Measurements from ENCODE around the gene C15orf61.
A peak's percentile ranks its signal among the peaks of the same experiment; 100 is the strongest.

The C15orf61 gene

DNA sequence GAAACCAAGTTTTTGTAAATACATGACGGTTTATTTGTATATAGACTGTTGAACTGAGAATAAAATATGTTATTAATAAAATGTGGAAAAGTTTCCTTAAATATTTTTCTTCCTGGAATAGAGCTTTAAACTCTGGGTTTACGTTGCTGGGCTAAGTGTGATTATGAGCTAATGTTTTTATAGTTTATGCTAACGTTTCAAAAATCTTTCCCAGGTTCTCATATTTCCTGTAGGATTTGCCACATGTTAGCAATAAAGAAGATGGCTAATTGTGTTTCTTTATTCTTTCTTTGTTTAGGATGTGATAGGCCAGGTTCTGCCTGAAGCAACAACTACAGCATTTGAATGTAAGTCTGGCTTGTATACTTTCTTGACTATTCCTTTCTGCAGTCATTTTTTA is 28.8 kb downstream of the C15orf61 start:
- DNase-seq (ENCODE audit: low read depth in 2 of 2) = peak in 1 of 2 experiments; percentile 14

DNA sequence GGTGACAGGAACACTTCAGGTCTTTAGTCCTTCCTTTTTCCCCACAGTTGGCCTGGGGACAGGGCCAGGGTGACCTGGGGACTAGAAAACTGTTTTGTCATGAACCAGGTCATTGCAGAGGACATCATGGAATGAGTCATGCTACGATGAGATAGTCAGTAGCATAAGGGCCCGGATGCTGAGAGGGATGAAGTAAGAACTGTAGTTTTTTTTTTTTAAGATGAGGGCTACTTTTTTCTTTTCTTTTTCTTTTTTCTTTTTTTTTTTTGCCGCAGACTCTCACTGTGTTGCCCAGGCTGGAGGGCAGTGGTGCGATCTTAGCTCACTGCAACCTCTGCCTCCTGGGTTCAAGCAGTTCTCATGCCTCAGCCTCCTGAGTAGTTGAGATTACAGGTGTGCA is 29.6 kb downstream of the C15orf61 start:
- DNase-seq (ENCODE audit: low read depth in 2 of 2) = no peak

DNA sequence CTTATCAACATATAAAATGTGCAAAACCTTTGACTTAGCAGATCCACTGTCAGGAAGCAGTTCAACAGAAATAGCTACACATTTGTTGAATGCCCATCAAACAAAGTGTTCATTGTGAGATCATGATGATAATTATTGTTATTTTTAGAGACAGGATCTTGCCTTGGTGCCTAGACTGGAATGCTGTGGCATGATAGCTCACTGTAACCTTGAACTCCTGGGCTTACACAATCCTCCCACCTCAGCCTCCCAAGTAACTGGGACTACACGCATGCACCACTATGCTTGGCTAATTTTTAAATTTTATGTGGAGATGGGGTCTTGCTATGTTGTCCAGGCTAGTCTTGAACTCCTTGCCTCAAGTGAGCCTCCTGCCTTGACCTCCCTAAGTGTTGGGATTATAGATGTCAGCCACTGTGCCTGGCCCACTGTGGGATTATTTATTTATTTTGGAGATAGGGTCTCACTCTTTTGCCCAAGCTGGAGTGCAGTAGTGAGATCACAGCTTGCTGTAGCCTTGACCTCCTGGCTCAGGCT is 30.3 kb downstream of the C15orf61 start:
- DNase-seq (ENCODE audit: low read depth in 2 of 2) = no peak

DNA sequence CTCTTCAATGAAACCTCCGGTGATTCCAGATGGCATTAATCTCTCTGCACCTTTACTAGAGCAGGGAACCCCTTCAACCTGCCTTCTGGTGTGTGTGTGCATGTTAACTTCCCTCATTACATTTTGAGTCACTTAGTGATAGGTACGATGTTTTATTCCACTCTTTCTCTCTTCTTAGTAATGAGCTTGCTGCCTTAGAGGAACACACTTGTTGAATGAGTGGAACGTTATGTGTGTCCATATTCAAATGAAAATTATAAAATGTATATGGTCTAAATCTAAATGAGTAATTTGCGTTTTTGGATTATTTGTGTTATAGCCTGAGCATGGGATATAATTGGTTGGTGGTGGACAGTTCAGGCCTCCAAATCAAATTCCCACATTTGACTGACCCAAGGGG is 33.6 kb downstream of the C15orf61 start:
- DNase-seq (ENCODE audit: low read depth in 2 of 2) = no peak

DNA sequence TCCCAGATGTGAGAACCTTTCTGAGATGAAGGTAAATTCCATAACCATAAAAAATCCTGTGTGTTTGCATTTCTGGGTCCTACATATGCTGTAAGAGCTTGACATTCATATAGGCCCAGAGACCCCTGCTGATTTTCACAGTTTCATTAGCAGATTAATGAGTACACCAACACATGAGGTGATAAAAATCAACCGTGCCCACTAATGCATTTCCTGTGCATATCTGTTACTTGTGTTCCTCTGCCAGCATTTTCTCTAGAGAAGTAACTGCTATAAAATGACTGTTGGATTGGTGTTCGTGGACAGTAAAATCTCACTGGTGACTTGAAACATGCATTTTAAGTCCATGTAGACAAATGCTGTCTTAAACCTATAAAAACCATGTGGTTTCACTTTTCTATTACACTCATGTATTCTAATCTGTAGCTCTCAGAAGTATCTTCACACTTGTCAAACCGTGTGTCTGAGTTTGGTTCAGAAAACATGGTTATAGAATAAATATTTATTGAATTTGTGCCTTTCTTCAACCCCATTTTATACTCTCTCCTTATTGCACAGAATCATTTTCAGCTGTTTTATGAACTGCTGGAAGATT is 36.1 kb downstream of the C15orf61 start:
- no peak for DNase-seq (ENCODE audit: low read depth in 2 of 2)

DNA sequence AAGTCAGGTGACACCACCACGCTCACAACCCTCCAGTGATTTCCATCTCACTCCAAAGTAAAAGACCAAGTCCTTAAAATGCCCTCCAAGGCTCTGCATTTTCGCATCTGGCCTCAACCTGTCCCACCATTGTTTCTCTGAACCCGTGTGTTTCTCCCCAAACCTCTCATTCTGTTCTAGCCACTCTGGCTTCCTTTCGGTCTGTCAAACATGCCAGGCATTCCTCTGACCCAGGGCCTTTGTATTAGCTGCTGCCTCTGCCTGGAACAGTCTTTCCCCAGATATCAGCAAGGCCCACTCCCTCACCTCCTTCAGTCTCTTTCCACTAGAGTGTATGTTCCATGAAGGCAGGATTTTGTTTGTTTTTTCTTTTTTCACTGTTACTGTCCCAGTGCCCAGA is 37.6 kb downstream of the C15orf61 start:
- no peak for DNase-seq (ENCODE audit: low read depth in 2 of 2)

DNA sequence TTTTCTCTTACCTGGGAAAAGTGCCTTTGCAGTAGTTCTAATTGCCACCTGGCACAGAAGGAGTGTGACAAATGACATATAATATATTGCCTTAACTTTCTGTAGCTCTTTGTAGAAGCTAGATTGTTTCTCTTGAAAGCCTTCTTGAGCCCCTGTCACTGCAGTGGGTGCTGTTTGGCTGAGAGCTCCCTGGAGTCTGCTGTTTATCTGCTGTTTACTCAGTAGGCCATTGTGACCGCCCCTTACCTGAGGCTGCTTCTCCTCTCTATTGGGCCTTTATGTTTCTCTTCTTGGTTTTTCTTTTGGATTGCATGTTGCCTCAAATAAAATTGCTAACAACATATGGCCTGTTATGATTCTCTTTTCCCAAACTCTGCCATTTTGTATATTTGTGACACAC is 38.2 kb downstream of the C15orf61 start:
- no peak for DNase-seq (ENCODE audit: low read depth in 2 of 2)

DNA sequence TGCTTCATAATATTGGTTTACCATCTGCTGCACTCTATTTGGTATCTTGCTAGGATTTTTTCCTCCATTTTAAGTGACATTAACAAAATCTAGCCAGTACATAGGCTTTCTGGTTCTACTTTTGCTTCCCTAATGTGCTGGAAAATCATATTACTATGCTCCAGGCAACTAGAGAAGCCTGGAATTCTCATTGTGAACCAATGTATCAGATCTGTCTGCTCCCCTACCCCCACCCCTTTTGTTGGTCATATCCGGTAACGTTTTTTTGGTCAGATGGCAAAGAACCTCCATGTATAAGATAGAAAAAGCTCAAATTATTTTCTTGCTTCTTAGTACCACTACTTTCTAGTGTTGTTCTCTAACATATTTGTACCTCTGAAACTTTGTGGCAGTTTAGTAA is 38.6 kb downstream of the C15orf61 start:
- no peak for DNase-seq (ENCODE audit: low read depth in 2 of 2)

DNA sequence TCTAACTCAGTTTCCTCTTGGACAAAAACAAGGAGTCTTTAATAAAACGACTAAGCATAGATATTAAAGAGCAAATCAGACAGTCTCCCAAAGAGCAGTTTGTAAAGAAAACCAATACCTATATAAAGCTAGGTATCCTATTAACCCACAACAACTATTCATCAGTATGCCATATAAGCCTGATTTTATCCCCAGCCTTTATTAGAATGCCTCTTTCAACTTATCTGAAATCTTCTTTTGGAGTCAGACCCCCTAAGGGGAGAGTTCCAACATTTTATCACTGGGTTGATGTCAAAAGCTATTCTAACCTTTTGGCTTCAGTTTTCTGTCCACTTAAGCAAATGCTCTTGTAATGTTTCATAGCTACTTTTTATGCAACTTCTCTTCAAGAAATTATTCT is 39.4 kb downstream of the C15orf61 start:
- no peak for DNase-seq (ENCODE audit: low read depth in 2 of 2)

DNA sequence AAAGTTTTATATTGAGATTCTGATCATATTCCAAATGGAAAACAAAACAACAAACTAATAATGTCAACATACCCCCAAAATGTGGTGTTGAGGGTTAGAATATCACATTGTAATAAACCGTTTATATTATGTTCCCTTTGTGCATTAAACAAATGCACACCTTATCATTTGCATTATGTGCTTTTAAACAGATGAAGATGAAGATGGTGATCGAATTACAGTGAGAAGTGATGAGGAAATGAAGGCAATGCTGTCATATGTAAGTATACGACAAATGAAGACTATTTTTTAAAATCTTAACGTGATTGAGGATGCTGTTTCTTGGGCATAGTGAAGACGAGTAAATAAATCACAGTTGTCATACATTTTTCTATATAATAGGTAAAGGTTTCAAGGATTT is 42.2 kb downstream of the C15orf61 start:
- DNase-seq (ENCODE audit: low read depth in 2 of 2) = no peak

DNA sequence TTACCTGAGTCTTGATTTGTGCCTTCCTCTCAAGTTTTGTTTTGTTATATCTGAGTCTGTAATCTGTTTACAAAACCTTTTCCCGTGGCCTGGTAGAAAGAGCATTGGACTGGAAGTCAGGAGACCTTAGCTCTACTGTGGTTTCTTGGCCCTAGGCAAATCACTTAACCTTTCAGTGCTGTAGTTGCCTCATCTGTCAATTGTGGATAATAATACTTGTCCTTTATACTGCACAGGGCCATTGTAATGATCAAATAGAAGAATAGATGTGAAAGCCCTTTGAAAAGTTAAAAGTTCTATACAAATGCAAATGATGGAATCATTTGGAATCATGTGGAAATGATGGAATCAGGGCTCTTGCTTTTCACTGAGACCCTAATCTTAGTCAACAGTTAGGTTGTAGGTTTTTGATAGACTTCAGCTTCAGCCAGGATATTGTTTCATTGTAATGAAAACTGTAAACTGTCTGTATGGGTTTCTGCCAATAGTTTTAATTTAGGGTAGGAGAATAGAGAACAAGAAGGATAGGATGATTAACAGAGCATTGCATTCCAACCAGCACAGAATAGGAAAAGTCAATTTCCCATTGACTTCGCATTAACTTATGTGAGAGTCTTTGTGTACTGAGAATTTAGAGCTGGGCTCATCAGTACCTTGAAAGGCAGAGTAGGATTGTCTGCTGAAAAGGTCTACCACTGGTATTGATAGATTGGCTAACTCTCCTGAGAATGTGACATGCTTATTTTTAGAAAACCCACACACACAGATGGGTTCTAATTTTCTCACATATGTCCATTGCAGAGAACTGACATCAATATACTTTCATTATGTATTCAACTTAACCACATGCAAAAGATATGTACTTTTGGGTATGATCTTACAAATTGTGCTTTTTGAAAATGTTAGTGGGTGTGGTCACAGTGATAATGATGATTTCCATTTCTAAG is 43.4 kb downstream of the C15orf61 start:
- no peak for DNase-seq (ENCODE audit: low read depth in 2 of 2)

DNA sequence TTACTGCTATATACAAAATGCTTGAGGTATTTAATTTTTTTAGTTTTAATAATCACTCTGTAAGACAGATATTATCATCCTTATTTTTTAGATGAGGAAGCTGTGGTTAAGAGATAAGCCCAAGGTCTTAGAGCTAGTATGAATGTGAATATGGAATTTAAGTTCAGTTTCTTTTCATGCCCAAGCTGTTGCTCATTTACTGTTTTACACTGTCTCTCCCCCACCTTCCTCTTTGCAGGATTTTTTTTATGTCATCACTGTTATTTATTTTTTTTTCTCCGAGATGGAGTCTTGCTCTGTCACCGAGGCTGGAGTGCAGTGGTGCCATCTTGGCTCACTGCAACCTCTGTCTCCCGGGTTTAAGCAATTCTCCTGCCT is 44.0 kb downstream of the C15orf61 start:
- no peak for DNase-seq (ENCODE audit: low read depth in 2 of 2)

DNA sequence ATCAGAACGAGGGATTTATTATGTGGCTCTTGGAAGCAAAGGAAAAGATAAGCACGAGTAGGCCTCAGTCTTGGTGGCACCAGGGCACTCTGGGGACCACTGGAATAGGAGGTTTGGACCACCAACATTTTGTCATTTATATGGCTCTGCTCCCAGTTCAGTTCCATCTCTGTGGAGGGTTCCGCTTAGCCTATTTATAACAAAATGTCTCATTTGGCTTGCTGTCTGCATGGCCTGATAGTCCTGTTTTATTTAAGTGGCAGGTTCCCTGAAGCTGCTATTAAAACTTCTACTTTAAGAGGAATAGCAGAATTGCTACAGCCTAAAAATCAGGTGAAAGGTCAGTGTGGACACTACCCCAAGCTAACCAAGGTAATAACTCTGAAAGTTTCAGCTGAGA is 48.7 kb downstream of the C15orf61 start:
- DNase-seq (ENCODE audit: low read depth in 2 of 2) = no peak

DNA sequence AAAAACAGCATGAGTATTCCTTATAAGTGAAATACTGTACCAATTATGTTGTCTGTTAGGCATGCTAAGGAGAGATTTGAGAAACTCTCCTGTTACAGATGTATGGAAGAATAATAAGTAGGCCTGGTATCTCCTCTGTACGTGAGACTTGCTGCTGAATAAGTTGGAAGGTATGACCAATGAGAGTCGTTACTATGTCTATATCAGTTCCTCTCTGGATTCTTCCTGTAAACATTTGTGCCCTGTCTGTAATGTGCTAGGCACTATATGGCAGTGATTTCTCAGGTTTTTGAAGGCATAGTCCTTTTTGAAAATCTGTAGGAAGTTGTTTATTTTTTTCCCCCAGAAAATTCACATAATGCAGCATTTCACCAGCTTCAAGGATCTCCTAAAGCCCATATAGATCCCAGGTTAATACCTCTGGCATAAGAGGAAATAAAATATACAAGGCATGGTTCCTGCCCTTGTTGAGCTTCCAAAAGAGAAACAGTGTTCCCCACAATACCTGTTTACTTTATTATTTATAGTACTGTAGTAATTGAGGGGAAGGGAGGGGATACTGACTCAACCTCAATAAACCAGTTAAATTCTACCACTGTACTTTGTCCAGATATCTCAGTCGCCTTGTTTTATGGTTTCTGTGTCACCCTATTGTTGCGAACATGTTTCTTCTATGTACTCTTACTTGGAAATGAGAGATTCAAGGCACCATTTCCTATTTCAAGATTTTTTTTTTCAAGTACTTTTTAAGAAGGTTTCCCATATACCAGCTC is 50.1 kb downstream of the C15orf61 start:
- DNase-seq (ENCODE audit: low read depth in 2 of 2) = no peak

DNA sequence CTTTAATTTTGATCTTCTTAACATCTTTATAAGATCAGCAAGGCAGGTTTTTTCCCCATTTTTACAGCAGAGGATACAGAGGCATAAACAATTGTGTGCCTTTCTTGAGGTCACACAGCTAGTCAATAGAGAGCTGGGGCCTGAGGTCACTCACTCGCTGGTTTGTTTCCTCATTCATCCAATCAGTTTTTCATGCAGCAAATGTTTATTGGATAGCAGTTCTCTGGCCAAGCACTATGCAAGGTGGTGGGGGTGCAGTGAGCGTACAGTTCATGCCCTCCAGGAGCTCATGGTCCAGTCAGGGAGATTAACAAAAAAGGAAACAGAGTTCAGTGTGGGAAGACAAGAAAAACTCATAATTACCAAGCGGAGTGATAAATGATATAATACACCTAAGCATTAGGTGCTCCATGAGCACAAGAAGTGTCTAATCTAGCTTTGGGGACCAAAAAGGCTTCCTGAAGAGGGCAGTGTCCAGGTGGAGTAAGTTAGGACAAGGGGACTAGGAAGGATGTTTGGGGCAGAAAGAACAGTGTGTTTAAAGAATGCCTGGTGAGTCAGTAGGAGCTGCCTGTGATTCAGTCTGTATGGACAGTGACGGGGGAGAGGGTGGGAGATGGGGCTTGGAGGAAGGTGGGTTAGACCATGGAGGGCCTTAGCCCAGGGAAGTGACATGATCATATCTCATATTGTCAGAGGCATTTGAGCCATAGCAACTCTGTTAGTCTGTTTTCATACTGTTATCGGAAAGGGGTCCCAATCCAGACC is 50.9 kb downstream of the C15orf61 start:
- DNase-seq (ENCODE audit: low read depth in 2 of 2) = no peak

DNA sequence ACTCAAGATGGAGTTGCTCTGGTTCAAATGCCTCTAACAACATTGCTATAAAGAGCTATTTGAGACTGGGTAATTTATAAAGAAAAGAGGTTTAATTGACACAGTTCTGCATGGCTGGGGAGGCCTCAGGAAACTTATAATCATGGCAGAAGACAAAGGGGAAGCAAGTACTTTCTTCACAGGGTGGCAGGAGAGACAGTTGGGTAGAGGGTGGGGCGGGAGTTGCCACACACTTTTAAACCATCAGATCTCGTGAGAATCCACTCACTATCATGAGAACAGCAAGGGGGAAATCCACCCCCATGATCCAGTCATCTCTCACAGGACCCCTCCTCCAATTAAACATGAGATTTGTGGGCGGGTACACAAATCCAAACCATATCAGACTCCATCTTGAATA is 52.3 kb downstream of the C15orf61 start:
- DNase-seq (ENCODE audit: low read depth in 2 of 2) = no peak

DNA sequence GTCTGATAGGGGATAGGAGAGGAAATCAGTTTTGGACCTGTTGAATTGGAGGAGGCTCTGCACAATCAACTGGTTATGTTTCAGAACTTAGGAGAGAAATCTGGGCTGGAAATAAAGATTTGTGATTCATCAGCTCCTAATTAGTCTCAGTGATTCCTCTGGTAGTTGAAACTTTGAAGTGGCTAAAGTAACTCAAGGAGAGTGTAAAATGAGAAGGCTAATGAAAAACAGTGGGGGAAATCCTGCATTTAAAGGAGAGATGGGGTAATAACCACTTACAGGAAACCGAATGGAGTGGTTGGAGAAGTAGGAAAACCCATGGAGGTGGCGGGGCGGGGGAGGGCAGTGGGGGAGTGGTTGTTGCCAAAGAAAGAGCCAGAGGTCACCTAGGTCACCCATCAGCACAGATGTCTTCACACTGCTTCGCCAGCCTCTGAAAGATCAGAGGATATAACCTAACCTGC is 54.1 kb downstream of the C15orf61 start:
- peak; percentile 29 to 33 for DNase-seq (ENCODE audit: low read depth in 2 of 2)

DNA sequence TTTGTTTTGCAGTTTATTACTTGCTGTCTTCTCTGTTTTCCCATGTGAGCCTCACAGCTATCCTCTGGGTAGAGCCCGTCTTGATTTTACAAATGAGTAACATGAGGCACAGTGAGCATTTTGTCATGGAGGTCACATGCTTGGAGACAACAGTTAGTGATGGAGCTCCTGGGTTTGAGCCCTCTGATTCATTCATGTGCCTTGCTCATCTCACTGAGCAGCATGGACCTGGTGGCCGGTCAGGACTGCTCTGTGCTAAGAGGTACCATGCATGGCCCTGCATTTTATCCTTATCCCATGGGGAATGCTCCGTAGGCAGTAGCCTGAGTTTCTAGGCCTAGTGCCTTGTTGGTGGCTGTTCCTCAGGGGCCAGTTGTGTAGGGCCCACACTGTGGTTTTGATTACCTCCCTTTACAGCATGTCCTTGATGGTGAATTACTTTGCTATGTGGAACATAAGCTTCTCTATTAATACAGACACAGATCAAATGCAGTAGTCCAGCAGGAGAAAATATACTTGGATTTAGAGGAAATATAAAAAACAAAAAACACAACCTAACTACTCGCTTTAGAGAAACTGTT is 57.2 kb downstream of the C15orf61 start:
- no peak for DNase-seq (ENCODE audit: low read depth in 2 of 2)

DNA sequence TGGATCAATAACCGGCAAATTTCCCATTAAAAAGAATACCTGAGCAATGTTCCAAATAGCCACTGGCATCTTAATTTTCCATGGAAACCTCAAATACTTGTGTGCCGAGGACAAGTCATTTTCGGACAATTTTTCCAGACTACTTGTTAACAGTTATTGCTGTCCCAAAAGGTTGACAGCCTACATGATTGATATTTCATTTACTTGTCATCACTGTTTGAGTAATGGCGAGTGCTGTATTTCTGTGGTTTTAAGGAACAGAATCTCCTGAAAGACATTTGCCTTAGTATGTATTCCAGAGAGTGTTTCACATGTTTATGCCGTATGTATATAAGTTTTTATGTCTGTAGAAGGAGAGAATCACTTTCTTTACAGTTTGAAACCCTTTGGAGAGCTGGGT is 58.2 kb downstream of the C15orf61 start:
- peak; percentile 15 to 19 for DNase-seq (ENCODE audit: low read depth in 2 of 2)

Measured in fibroblast of skin of left biceps (primary cell).